GM23248 (cell line): ENCODE data around the gene BCKDK.

Source experiments
- EZH2 ChIP-seq: fragments of 200-600 bp; sonication (generic); IDR thresholded peaks from 2 replicates; pipeline ENCODE4 v1.6.1; 2018; ENCODE audit warnings: antibody characterized with exemption, mild to moderate bottlenecking; ENCODE audit not compliant: insufficient read depth, poor library complexity, severe bottlenecking
- EZH2phosphoT487 ChIP-seq: fragments of 200-600 bp; sonication (generic); IDR thresholded peaks from 2 replicates; pipeline ENCODE4 v1.6.1; 2018; ENCODE audit warnings: antibody characterized with exemption, moderate library complexity, mild to moderate bottlenecking, low read depth; ENCODE audit not compliant: insufficient read depth

GRCh38 chr16:31061813-31062440 lies 46.3 kb upstream of the BCKDK start:
- TF ChIP-seq EZH2phosphoT487 = no peak
- TF ChIP-seq EZH2 = no peak
